HG03565 (cell line): Measurements from ENCODE around the gene IPO13.

Source experiments
- ATAC-seq: cut with Tn5 transposase; IDR thresholded peaks from one replicate; pipeline ENCODE4 v1.9.1; 2021; ENCODE audit warnings: mild to moderate bottlenecking, moderate library complexity; ENCODE audit not compliant: unreplicated experiment

Gene IPO13

DNA sequence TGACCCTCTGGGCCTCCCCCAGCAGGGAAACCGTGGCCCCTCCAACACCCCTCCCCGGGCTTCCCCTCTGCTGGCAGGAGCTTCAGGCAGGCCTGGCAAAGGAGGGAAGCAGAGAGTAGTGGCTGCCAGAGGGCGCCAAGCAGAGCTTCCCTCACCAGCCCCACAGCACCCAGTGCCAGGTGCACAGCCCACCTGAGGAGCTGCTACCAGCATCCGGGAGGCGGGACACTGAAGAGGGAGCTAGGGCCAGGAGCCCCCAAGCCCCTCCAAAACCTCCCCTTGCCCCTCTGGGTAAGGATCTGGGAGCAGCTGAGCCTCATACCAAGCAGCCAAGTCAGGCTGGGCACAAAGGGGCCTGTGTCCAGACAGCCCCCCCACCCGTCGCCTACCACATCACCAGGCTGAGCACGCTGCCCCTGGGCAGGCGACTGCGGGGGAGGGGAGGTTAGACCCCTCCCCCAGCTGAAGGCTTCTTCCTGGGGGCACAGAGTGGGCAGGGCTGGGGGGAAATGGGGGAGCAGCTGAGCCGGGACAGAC, 64.3 kb downstream of the IPO13 start:
- no peak for ATAC-seq

GRCh38 chr1:44012404-44012803, 65.7 kb downstream of the IPO13 start:
- no peak for ATAC-seq

DNA sequence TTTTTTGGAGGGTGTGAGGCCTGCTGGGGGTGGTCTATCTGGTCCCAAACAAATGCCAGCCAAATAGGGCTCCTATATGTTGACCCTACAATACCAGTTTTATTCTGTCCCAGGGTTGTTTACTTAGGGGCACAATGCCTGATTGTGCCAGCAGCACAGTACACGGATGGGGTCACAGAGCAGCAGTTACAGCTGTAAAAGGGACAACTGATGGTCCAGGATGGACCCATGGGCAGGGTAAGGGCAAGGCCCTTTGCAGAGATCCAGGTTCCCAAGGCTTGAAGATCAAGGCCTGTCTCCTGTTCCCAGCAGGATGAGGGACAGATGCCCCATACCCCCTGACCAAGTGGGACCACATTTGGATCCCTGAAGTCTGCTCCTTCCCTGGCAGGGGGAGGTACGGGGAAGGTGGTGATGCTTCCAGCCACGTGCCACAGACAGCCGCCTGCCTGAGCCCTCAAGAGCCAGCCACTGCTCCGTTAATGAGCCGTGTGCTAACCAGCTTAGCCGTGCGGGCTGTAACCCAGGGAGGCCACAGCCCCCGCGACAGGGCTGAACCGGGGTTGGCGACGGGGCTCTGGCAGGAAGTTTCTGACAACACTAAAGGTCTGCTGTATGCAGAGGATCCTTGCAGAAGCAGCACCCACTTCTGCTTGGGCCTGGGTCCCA, 66.3 kb downstream of the IPO13 start:
- no peak for ATAC-seq

- no peak for ATAC-seq
Measured at GRCh38 chr1:44013949-44014348, 67.2 kb downstream of the IPO13 start.

- no peak for ATAC-seq
Measured at GRCh38 chr1:44014365-44015104, 67.8 kb downstream of the IPO13 start.

- no peak for ATAC-seq
Measured at GRCh38 chr1:44015206-44015605, 68.5 kb downstream of the IPO13 start.

GRCh38 chr1:44016041-44016889, 69.5 kb downstream of the IPO13 start:
- ATAC-seq: no peak

DNA sequence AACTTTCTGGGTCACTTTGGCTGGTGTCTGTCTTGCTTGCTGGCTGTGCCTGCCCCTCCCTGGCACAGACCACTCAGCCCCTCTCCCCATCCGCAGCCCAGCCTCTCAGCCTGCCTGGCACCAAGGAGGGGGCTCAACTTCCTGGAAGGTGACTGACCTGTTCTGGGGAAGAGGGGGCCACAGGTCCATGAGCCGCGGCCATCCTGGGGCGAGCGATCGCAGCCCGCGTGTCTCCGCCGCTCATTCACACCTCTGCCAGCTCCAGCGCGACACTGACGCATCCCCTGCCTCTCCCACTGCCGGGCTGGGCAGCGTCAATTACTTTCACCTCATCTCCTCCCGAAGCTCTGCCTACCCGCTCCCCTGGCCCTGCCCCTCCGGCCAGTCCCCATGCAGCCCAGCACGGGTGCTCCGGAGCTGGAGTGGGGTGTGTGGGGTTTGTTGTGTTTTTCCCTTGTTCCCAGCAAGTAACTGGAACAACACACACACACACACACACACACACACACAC, 70.2 kb downstream of the IPO13 start:
- ATAC-seq: no peak
